GM18861 (cell line): ENCODE measurements around the gene FGR.

Experiments used
- ATAC-seq: cut with Tn5 transposase; IDR thresholded peaks from one replicate; pipeline ENCODE4 v1.9.1; 2021; ENCODE audit not compliant: unreplicated experiment

Gene FGR

GRCh38 chr1:27589841-27590426 lies 45.1 kb downstream of the FGR start:
- no peak for ATAC-seq

- ATAC-seq, result no peak
These were observed 45.5 kb downstream of the FGR start for GRCh38 chr1:27589441-27589840.

GRCh38 chr1:27588256-27589232 lies 46.4 kb downstream of the FGR start:
- ATAC-seq, result no peak

GRCh38 chr1:27585684-27586083 lies 49.3 kb downstream of the FGR start:
- ATAC-seq, result no peak

- no peak for ATAC-seq
These were observed 50.5 kb downstream of the FGR start for GRCh38 chr1:27584453-27584852.

GRCh38 chr1:27583479-27583878 lies 51.5 kb downstream of the FGR start:
- no peak for ATAC-seq

GRCh38 chr1:27581823-27582243 lies 53.2 kb downstream of the FGR start:
- no peak for ATAC-seq

- no peak for ATAC-seq
These were observed 57.3 kb downstream of the FGR start for GRCh38 chr1:27577504-27578188.

- no peak for ATAC-seq
These were observed 58.2 kb downstream of the FGR start for GRCh38 chr1:27576806-27577227.

- ATAC-seq, result no peak
These were observed 59.1 kb downstream of the FGR start for GRCh38 chr1:27575840-27576331.

- ATAC-seq, result no peak
These were observed 59.8 kb downstream of the FGR start for GRCh38 chr1:27574871-27575831.

GRCh38 chr1:27574001-27574781 lies 60.8 kb downstream of the FGR start:
- no peak for ATAC-seq

- ATAC-seq, result no peak
These were observed 62.1 kb downstream of the FGR start for GRCh38 chr1:27572679-27573426.

GRCh38 chr1:27572019-27572678 lies 62.8 kb downstream of the FGR start:
- ATAC-seq, result no peak

GRCh38 chr1:27571439-27572018 lies 63.5 kb downstream of the FGR start:
- ATAC-seq, result no peak

GRCh38 chr1:27570784-27571183 lies 64.2 kb downstream of the FGR start:
- ATAC-seq, result no peak

GRCh38 chr1:27570356-27570755 lies 64.6 kb downstream of the FGR start:
- no peak for ATAC-seq
